ENCODE results near the gene PDYN.

The PDYN gene

GRCh38 chr20:1997483-1998192 lies 3.8 kb upstream of the PDYN start:
- CTCF ChIA-PET = interaction anchor here (0.6 kb wide), 1 partner anchor 9 kb away, joined by 3 read pairs; no protein-coding TSS in a partner anchor
- DNase-seq (ENCODE audit: extremely low spot score) = no peak
- POLR2A ChIA-PET = no interaction called here
- TF ChIP-seq CTBP1 (IDR thresholded peaks at IDR 0.05; ENCODE audit: borderline replicate concordance) (no peak), PKNOX1 (IDR thresholded peaks at IDR 0.05) (no peak), FOXK2 (IDR thresholded peaks at IDR 0.05) (no peak), NFRKB (IDR thresholded peaks at IDR 0.05) (no peak), SUZ12 (IDR thresholded peaks at IDR 0.05) (no peak), FOXA1 (IDR thresholded peaks at IDR 0.05) (no peak), FOXM1 (IDR thresholded peaks at IDR 0.05; ENCODE audit: borderline replicate concordance) (no peak), ELF4 (IDR thresholded peaks at IDR 0.05) (no peak), ZNF384 (IDR thresholded peaks at IDR 0.05) (no peak), HDGF (IDR thresholded peaks at IDR 0.05; ENCODE audit: borderline replicate concordance) (no peak), L3MBTL2 (conservative IDR thresholded peaks at IDR 0.05) (no peak), ARNT (IDR thresholded peaks at IDR 0.05) (no peak), TARDBP (IDR thresholded peaks at IDR 0.05) (no peak), BHLHE40 (IDR thresholded peaks at IDR 0.05; ENCODE audit: borderline replicate concordance) (no peak), SP1 (IDR thresholded peaks at IDR 0.05) (no peak), LEF1 (IDR thresholded peaks at IDR 0.05; ENCODE audit: borderline replicate concordance) (no peak)

GRCh38 chr20:1995531-1996310 lies 1.9 kb upstream of the PDYN start:
- DNase-seq (ENCODE audit: extremely low spot score) = no peak
- ChIA-PET CTCF (no interaction called here), POLR2A (no interaction called here)
- TF ChIP-seq HDGF (IDR thresholded peaks at IDR 0.05; ENCODE audit: borderline replicate concordance) (no peak), SUZ12 (IDR thresholded peaks at IDR 0.05) (no peak), L3MBTL2 (conservative IDR thresholded peaks at IDR 0.05) (no peak), ZNF384 (IDR thresholded peaks at IDR 0.05) (no peak), FOXK2 (IDR thresholded peaks at IDR 0.05) (no peak), FOXM1 (IDR thresholded peaks at IDR 0.05; ENCODE audit: borderline replicate concordance) (no peak), ARNT (IDR thresholded peaks at IDR 0.05) (no peak), LEF1 (IDR thresholded peaks at IDR 0.05; ENCODE audit: borderline replicate concordance) (no peak), CTBP1 (IDR thresholded peaks at IDR 0.05; ENCODE audit: borderline replicate concordance) (no peak), SP1 (IDR thresholded peaks at IDR 0.05) (no peak), PKNOX1 (IDR thresholded peaks at IDR 0.05) (no peak), BHLHE40 (IDR thresholded peaks at IDR 0.05; ENCODE audit: borderline replicate concordance) (no peak), TARDBP (IDR thresholded peaks at IDR 0.05) (no peak)

- POLR2A ChIA-PET = no interaction called here
- DNase-seq (ENCODE audit: extremely low spot score) = no peak
- TF ChIP-seq SUZ12 (IDR thresholded peaks at IDR 0.05) (no peak), PKNOX1 (IDR thresholded peaks at IDR 0.05) (no peak), HDGF (IDR thresholded peaks at IDR 0.05; ENCODE audit: borderline replicate concordance) (no peak), LEF1 (IDR thresholded peaks at IDR 0.05; ENCODE audit: borderline replicate concordance) (no peak), FOXK2 (IDR thresholded peaks at IDR 0.05) (no peak), ARNT (IDR thresholded peaks at IDR 0.05) (no peak), FOXM1 (IDR thresholded peaks at IDR 0.05; ENCODE audit: borderline replicate concordance) (no peak), SP1 (IDR thresholded peaks at IDR 0.05) (no peak), ELF4 (IDR thresholded peaks at IDR 0.05) (no peak), BHLHE40 (IDR thresholded peaks at IDR 0.05; ENCODE audit: borderline replicate concordance) (no peak), L3MBTL2 (conservative IDR thresholded peaks at IDR 0.05) (no peak), FOXA1 (IDR thresholded peaks at IDR 0.05) (no peak), NFRKB (IDR thresholded peaks at IDR 0.05) (no peak)
- CTCF ChIA-PET = no interaction called here
Measured at GRCh38 chr20:1994627-1995026, 769 bp upstream of the PDYN start.

GRCh38 chr20:1992359-1993110 lies 1.3 kb downstream of the PDYN start:
- ChIA-PET POLR2A (no interaction called here), CTCF (interaction anchor here (0.6 kb wide), 1 partner anchor 241 kb away, joined by 3 read pairs; no protein-coding TSS in a partner anchor)
- DNase-seq (ENCODE audit: extremely low spot score) = no peak
- TF ChIP-seq BHLHE40 (IDR thresholded peaks at IDR 0.05; ENCODE audit: borderline replicate concordance) = no peak
- no peak for TF ChIP-seq LEF1 (IDR thresholded peaks at IDR 0.05; ENCODE audit: borderline replicate concordance)
- TF ChIP-seq HDGF (IDR thresholded peaks at IDR 0.05; ENCODE audit: borderline replicate concordance) = no peak

- POLR2A ChIA-PET = no interaction called here
- CTCF ChIA-PET = interaction anchor here (0.8 kb wide), 1 partner anchor 16 kb away, joined by 3 read pairs; no protein-coding TSS in a partner anchor
- TF ChIP-seq LEF1 (IDR thresholded peaks at IDR 0.05; ENCODE audit: borderline replicate concordance) = no peak
- no peak for TF ChIP-seq L3MBTL2 (conservative IDR thresholded peaks at IDR 0.05)
- no peak for TF ChIP-seq SP1 (IDR thresholded peaks at IDR 0.05)
- no peak for TF ChIP-seq ZNF384 (IDR thresholded peaks at IDR 0.05)
- TF ChIP-seq FOXM1 (IDR thresholded peaks at IDR 0.05; ENCODE audit: borderline replicate concordance) = no peak
- no peak for TF ChIP-seq NFRKB (IDR thresholded peaks at IDR 0.05)
- TF ChIP-seq FOXK2 (IDR thresholded peaks at IDR 0.05) = no peak
- no peak for TF ChIP-seq CTBP1 (IDR thresholded peaks at IDR 0.05; ENCODE audit: borderline replicate concordance)
- no peak for TF ChIP-seq FOXA1 (IDR thresholded peaks at IDR 0.05)
- TF ChIP-seq BHLHE40 (IDR thresholded peaks at IDR 0.05; ENCODE audit: borderline replicate concordance) = no peak
- TF ChIP-seq ARNT (IDR thresholded peaks at IDR 0.05) = no peak
- TF ChIP-seq SUZ12 (IDR thresholded peaks at IDR 0.05) = no peak
- no peak for TF ChIP-seq TARDBP (IDR thresholded peaks at IDR 0.05)
- TF ChIP-seq HDGF (IDR thresholded peaks at IDR 0.05; ENCODE audit: borderline replicate concordance) = no peak
- no peak for TF ChIP-seq PKNOX1 (IDR thresholded peaks at IDR 0.05)
- TF ChIP-seq ELF4 (IDR thresholded peaks at IDR 0.05) = no peak
- DNase-seq (ENCODE audit: extremely low spot score) = no peak
Measured at GRCh38 chr20:1987826-1988225, 6.0 kb downstream of the PDYN start.

All from HEK293T (cell line).